Natural killer cell (primary cell): ENCODE data around the gene B3GALNT2. TPM values are rescaled to one million over a fixed set of nuclear protein-coding genes. Genes with fewer than 3 reads are reported as not detected.

Experiments
- ATAC-seq, 3 donors: fragments of 150-1000 bp in 2 of 3; fragments of 200-7000 bp in 1 of 3; cut with Tn5 transposase; 1 replicate in 1 of 3; 2 replicates in 2 of 3; pipeline ENCODE4 v1.10.0; 2021; ENCODE audit warnings: mild to moderate bottlenecking in 2 of 3, moderate library complexity in 2 of 3
- DNase-seq, 2 donors: peaks; one replicate each; pipeline versions ENCODE4 v3.0.0 to v3.0.0-alpha.2; 2013 to 2021; ENCODE audit warnings: mixed read lengths in 1 of 2
- H3K27ac ChIP-seq: one replicate; pipeline ENCODE4 v1.5.1; 2013; ENCODE audit warnings: mild to moderate bottlenecking, low read length
- H3K27me3 ChIP-seq: one replicate; pipeline ENCODE4 v1.6.1; 2013; ENCODE audit warnings: low read length; ENCODE audit not compliant: control insufficient read depth, insufficient read depth
- H3K36me3 ChIP-seq: one replicate; pipeline ENCODE4 v1.6.1; 2013; ENCODE audit warnings: low read length; ENCODE audit not compliant: control insufficient read depth, insufficient read depth
- H3K4me1 ChIP-seq: one replicate; pipeline ENCODE4 v1.6.1; 2013; ENCODE audit warnings: low read length; ENCODE audit not compliant: control insufficient read depth, insufficient read depth
- H3K4me3 ChIP-seq: one replicate; pipeline ENCODE4 v1.5.1; 2013; ENCODE audit warnings: low read length
- H3K9me3 ChIP-seq: one replicate; pipeline ENCODE4 v1.6.1; 2013; ENCODE audit warnings: low read length; ENCODE audit not compliant: control insufficient read depth, insufficient read depth
- H3K27ac Mint-ChIP-seq, 2 donors: one replicate each; pipeline ENCODE4 v1.8.0; 2022; ENCODE audit warnings: mild to moderate bottlenecking in 2 of 2, mixed read lengths in 2 of 2, moderate library complexity in 1 of 2
- H3K27me3 Mint-ChIP-seq, 2 donors: one replicate each; pipeline ENCODE4 v1.8.0; 2022; ENCODE audit warnings: low read depth in 2 of 2, mixed read lengths in 2 of 2
- H3K36me3 Mint-ChIP-seq: one replicate; pipeline ENCODE4 v1.8.0; 2022; ENCODE audit warnings: mixed read lengths
- H3K4me1 Mint-ChIP-seq, 2 donors: one replicate each; pipeline ENCODE4 v1.8.0; 2022; ENCODE audit warnings: mixed read lengths in 2 of 2
- H3K4me3 Mint-ChIP-seq: one replicate; pipeline ENCODE4 v1.8.0; 2022; ENCODE audit warnings: mild to moderate bottlenecking, moderate library complexity, mixed read lengths
- H3K9me3 Mint-ChIP-seq, 2 donors: one replicate each; pipeline ENCODE4 v1.8.0; 2022; ENCODE audit warnings: mixed read lengths in 2 of 2
- WGBS: methylation state at CpG from one replicate; pipeline ENCODE4 v1.1.7; 2013; ENCODE audit warnings: missing lambda C conversion rate; ENCODE audit not compliant: insufficient coverage; 5-methylcytosine and 5-hydroxymethylcytosine counted together
- intact Hi-C: fragments of 100-400 bp; cut with micrococcal nuclease; formaldehyde crosslinking; loops from one replicate; pipeline ENCODE4 v1.14.2; 2022
- total RNA-seq, 4 donors: library from RNA; stranded (reverse); fragments of 120-200 nt in 1 of 4; gene quantifications; one replicate each; pipeline versions ENCODE4 v1.2.3 to v1.2.4, GENCODE V29; 2013 to 2022
- TF ChIP-seq, protein P1 (sequence below): fragments of 200-600 bp; IDR thresholded peaks from one replicate; pipeline ENCODE4 v1.8.0; 2022; ENCODE audit warnings: antibody characterized with exemption

The B3GALNT2 gene
- total RNA-seq, 3 donors from 2014 or later (not counting 1 experiment from before 2014, with no cell fraction given) = 7.6 to 12.1 (median 8.8) TPM

GRCh38 chr1:235533476-235534168, 29.4 kb upstream of the B3GALNT2 start:
- no peak overlapping the region for H3K27ac Mint-ChIP-seq
- no peaks in the 10 kb centered on the region for H3K9me3 Mint-ChIP-seq
- no peaks in the 10 kb centered on the region for H3K36me3 ChIP-seq
- TF ChIP-seq, protein P1, sequence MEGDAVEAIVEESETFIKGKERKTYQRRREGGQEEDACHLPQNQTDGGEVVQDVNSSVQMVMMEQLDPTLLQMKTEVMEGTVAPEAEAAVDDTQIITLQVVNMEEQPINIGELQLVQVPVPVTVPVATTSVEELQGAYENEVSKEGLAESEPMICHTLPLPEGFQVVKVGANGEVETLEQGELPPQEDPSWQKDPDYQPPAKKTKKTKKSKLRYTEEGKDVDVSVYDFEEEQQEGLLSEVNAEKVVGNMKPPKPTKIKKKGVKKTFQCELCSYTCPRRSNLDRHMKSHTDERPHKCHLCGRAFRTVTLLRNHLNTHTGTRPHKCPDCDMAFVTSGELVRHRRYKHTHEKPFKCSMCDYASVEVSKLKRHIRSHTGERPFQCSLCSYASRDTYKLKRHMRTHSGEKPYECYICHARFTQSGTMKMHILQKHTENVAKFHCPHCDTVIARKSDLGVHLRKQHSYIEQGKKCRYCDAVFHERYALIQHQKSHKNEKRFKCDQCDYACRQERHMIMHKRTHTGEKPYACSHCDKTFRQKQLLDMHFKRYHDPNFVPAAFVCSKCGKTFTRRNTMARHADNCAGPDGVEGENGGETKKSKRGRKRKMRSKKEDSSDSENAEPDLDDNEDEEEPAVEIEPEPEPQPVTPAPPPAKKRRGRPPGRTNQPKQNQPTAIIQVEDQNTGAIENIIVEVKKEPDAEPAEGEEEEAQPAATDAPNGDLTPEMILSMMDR = no peak
- peaks cover 0 to 2% of the 10 kb centered on the region in 2 donors for H3K27me3 Mint-ChIP-seq
- no peaks in the 10 kb centered on the region for H3K9me3 ChIP-seq
- 85% methylated on average over 5 of the region's 8 CpGs for WGBS
- H3K4me1 Mint-ChIP-seq = no peaks in the 10 kb centered on the region
- no peak for ATAC-seq
- no peak overlapping the region for H3K4me3 Mint-ChIP-seq
- H3K27ac ChIP-seq = no peak overlapping the region
- no peaks in the 10 kb centered on the region for H3K27me3 ChIP-seq
- H3K4me3 ChIP-seq = no peak overlapping the region
- no peak for DNase-seq
- no peaks in the 10 kb centered on the region for H3K4me1 ChIP-seq
- H3K36me3 Mint-ChIP-seq = no peaks in the 10 kb centered on the region
- intact Hi-C loops = no loop called here

- H3K4me1 Mint-ChIP-seq = no peaks in the 10 kb centered on the region
- no peak for DNase-seq
- no peaks in the 10 kb centered on the region for H3K27me3 ChIP-seq
Observed at GRCh38 chr1:235532360-235532759, 28.1 kb upstream of the B3GALNT2 start.

DNA sequence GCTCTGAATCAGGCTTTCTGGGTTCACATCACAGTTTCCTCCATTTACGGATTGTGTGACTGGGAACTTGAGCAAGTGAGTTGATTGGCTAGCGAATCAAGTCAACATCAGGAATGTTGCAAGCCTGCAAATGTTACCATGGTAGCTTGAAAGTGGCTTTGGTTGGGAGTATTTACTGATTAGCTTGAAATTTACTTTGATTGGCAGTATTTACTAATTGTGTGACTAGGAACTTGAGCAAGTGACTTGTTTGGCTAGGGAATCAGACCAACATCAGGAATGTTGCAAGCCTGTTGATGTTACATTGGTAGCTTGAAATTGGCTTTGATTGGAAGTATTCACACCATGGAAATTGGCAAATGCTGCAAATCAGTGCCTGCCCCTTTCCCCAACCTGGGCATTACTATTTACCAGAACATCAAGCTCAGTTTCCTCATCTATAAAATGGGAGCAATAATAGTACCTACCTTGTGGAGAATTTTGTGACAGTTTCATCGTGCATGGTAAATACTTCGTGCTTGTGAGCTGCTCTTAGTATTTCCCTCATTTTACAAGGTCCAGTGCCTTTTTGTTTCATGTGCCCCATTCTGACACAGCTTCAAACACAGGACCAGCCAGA, 23.1 kb upstream of the B3GALNT2 start:
- DNase-seq = no peak
- Histone ChIP-seq H3K4me3 (no peak overlapping the region), H3K4me1 (no peaks in the 10 kb centered on the region), H3K36me3 (no peaks in the 10 kb centered on the region), H3K9me3 (no peaks in the 10 kb centered on the region), H3K27me3 (no peaks in the 10 kb centered on the region), H3K27ac (no peak overlapping the region)
- H3K4me3 Mint-ChIP-seq = no peak overlapping the region
- no peak for ATAC-seq
- no peaks in the 10 kb centered on the region for H3K27me3 Mint-ChIP-seq
- no peak overlapping the region for H3K27ac Mint-ChIP-seq
- no peaks in the 10 kb centered on the region for H3K36me3 Mint-ChIP-seq
- TF ChIP-seq, protein P1 = no peak
- H3K4me1 Mint-ChIP-seq = no peaks in the 10 kb centered on the region
- 92% methylated on average over 4 of the region's 4 CpGs for WGBS
- intact Hi-C loops = no loop called here
- no peaks in the 10 kb centered on the region for H3K9me3 Mint-ChIP-seq

More at GRCh38 chr1:235532360-235532759, 28.1 kb upstream of the B3GALNT2 start:
- H3K9me3 ChIP-seq = no peaks in the 10 kb centered on the region
- H3K36me3 ChIP-seq = no peaks in the 10 kb centered on the region
- Mint-ChIP-seq H3K9me3 (no peaks in the 10 kb centered on the region), H3K27ac (no peak overlapping the region), H3K4me3 (no peak overlapping the region), H3K27me3 (peaks cover 0 to 2% of the 10 kb centered on the region in 2 donors), H3K36me3 (no peaks in the 10 kb centered on the region)
- TF ChIP-seq, protein P1 = no peak
- no peak overlapping the region for H3K27ac ChIP-seq
- intact Hi-C loops = no loop called here
- ATAC-seq = no peak
- whole genome bisulfite sequencing = 69% methylated on average over 1 of the region's 2 CpGs
- H3K4me3 ChIP-seq = no peak overlapping the region
- no peaks in the 10 kb centered on the region for H3K4me1 ChIP-seq
